HG02884 (cell line): ENCODE measurements around the gene PLCB2.

Source experiments
- ATAC-seq: cut with Tn5 transposase; IDR thresholded peaks from one replicate; pipeline ENCODE4 v1.9.1; 2021; ENCODE audit warnings: mild to moderate bottlenecking, moderate library complexity; ENCODE audit not compliant: unreplicated experiment

Gene PLCB2

DNA sequence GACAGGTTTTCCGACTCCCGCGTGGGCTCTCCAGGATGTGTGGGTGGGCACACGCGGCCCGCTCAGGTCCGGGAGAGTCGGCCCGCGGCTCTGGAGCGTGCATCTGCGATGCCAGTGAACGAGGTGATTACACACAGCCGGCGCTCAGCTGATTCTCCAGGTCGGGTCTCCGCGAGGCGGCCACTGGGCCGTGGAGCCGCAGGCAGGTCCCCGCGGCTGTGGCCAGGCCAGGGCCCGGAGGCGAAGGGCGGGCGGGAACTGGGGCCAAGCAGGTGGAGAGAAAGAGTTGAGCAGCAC lies 55.6 kb downstream of the PLCB2 start:
- no peak for ATAC-seq

DNA sequence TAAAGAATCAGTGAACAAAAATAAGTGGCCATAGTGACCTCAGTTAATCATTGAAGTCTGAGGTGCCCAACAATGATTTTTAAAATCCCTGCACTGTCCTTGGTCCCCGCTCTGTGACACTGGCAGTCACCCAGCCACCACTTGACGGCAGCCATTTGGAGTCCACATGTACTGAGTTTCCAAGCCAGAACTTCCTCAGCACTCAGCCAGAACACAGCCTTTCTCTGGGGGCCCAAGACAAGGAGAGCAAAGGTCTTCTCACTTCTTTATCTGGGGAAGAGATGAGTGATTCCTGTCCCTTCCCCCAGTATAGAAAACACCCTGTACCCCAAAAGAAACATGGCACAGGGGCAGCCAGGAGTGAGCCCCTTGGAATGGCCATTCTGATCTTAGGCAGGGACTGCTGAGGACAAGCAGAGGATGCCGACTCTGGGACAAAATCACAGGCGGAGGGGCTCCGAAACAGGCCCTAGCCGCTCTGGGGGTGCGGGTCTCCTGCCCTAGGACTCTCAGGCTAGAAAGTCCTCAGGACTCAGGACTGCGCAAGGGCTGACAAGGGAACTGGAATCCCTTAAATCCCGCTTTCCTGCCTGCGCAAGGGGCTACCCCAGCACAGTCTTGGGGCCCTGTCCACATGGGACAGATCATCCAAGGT lies 56.1 kb downstream of the PLCB2 start:
- no peak for ATAC-seq

DNA sequence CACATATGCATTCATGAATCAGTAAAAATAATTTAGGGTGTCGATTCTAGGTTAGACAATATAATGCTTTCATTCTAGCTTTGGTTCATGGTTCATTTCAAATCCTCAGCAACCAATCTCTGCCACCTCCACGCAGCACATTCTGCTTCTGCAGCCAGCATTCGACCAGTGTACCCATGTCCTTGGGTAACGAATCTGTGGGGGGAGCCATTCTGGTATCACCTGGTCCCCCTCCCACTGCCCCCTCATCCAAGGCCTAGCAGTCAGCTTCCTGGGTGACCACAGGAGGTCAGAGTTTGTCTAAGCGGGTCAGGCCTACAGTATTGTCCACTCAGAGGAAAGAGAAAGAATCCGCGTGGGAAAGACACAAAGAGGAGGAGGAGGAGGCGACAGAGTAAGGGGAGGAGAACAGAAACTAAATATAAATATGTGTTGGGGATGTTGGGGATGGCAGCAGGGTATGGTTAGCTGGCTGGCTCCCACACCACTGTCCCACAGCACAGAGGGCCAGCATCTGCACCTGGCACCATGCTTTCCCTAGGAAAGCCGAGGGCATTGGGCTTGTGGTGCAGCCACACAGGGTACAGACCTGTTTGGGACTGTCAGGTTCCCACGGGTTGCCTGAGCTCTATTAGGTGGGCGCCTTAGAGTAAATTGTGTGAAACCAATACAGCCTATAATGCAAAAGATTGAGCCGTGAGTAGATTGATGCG lies 56.8 kb downstream of the PLCB2 start:
- no peak for ATAC-seq

DNA sequence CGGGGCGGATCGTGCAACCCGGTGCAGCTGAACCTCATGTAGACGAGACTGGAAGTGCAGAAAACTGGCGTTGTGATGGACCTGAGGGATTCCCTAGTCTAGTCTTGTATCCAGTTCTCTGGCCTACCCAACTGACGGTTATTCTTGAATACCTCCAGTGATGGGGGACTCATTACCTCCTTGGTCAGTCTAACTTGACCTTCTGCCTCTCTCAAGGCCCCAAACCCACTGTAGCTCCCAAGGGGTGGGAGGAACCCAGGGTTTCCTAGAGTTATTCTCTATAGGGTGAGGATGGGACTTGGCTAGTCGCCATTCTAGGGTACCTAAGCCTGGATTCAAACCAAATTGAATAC lies 57.5 kb downstream of the PLCB2 start:
- no peak for ATAC-seq

DNA sequence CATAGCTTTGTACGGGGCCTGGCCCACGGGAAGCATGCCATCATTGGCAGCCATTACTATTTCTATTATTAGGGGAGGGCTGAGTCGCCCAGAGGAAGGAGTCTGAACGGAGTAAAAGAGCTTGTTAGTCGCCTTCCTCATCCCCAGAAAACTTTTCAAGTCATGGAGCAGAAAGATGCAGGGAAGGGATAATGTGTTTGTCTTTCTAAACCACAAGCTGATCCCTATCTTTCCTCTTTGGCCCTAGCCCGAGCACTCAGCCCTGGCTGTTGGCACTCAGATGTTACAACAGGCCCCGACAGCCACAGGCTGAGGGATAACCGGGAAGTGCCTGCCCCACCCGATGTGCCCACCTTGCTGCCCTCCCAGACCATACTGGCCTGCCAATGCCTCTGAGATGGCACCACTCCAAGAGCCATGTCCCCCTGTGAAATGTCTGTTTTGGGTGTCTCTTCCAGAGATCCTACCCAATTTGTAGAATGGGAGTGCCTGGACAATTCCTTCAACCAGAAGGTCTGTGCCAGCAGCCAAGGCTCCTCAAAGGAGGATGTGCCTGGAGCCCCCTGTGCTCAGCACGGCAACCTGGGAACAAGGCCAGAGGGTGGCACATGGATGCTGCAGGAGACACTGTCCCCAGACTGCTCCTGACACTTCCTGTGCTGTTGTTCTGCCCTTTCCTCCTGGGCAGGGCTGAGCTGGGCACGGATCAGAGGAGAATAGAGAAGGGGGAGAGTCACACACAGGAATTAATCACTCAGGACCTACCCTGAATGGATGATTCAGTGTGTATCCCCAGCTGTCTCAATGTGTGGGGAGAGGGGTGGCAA lies 58.0 kb downstream of the PLCB2 start:
- ATAC-seq = no peak

DNA sequence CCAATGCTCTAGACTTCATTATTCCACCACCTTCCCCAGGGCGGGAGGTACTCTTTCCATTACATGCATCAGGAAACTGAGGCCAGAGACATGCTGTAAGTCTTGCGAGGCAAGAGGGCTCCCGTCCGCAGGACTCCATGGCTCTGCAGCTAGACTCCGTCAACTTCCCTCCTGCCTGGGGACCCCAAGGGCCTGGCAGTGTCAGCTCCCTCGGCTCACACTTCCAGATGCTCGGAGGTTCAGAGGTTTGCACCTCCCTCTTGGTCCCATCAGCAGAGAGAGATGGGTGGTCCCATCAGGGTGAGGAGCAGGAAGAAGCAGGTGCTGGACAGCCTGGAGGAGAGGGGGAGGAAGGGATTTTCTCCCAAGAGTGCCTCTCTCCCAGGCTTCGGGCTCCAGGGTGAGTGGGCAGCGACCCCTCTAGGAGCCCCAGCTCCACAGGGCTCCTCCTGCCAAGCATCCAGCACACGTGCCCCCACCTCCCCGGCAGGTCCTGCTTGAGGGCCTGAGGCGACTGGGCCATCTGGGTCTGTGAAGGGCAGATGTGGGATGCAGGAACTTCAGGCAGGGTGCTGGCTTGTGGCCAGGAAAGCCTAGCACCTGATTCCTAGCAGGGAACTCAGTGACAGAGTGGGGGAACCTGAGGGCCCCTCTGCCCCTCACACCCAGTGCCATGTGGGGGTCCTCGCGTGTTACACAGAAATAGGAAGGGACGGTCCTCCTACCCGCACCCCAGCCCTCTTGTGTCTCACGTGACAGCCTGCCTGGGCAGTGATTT lies 59.5 kb downstream of the PLCB2 start:
- ATAC-seq = no peak

DNA sequence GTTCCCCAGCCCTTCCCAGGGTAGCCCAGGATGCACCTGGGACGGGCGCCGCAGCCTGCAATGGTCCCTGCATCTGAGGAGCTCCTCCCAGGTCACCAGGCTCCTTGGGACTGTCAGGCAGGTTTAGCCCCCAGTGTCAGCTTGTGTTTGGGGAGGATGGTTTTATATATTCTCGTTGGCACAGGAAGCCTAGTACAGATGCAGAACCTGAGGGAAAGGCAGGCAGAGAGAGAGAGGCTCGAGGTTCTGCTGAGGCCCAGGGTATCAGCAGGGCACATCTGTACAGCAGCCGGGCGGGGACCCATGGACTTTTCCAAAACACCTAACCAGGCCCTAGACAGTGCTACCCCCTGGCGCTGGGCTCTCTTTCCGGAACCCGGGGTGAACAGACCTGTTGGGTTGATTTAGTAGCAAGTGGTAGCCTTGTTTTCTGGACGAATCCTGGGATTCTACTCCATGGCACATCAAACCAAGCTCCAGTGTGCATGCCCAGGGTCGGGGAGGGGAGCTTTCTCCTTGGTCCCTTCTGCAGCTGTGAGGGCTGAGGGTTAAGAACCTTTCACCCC lies 60.2 kb downstream of the PLCB2 start:
- ATAC-seq = no peak

DNA sequence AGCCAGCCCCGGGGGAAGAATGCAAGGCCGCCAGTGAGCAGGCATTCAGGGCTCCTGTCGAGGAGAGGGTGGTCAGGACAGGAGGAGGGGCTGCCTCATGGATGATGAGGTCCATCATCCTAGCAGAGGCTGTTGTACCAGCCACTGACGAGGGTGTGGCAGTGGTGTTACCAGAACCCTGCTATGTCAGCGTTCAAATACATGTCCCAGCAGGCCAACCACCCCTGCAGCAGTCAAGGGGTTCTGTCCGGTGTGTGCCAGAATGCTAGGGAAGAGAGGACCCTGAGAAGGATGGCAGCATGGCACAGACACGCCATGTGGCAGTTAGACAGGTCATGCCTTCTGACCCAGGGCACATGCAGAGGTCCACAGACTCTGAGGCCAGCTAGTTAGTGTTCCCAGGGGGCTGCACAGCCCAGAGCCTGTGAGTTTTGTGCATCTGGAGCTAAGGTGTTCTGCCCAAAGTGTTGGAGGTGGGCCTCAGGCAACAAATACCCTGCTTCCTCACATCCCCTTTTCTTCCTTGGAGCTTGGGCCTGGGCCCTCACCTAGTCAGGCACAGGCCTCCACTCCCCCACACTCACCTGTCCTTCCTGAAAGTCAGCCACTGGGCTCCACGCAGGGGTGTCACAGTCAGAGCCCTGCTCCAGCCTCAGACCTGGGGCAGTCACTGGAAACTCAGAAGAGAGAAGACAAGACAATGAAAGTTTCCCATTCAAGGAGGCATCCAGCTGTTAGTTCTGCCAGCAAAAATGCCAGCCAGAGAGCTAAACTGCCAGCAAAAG lies 61.0 kb downstream of the PLCB2 start:
- ATAC-seq = no peak

DNA sequence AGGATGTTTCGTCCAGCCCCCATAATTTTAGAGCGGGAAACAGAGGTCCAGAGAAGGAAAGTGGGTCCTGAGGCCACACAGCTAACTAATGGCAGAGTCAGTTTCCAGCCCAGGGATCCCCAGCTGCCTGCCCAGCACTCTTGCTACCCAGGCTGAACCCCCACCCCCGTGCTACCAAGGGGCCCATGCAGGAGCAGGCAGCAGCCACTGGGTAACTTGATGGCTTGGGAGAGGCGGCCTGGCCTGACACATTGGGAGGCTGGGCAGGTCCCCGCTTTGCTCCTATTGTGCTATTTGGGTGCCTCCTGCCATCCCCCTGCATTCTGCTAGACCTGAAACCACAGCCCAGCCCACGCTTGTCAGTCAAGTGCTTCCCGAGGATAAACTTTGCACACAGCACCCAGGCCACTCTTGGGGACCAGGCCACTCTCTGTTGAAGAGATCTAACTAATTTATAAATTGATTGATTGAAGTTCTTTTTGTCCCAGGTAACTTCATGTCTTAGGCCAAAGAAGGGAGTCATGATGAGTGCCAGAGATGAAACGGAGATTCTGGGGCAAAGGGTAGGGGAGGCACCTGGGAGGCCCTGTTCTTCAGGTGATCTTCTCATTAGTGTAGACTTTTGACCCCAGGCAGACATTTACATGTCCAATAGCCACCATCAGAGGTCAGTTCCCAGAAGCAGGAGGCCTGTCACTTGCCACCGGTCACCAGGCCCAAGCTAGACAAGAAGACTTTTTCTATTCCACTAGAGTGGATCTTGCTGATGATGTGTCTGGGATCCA lies 61.9 kb downstream of the PLCB2 start:
- ATAC-seq = no peak

DNA sequence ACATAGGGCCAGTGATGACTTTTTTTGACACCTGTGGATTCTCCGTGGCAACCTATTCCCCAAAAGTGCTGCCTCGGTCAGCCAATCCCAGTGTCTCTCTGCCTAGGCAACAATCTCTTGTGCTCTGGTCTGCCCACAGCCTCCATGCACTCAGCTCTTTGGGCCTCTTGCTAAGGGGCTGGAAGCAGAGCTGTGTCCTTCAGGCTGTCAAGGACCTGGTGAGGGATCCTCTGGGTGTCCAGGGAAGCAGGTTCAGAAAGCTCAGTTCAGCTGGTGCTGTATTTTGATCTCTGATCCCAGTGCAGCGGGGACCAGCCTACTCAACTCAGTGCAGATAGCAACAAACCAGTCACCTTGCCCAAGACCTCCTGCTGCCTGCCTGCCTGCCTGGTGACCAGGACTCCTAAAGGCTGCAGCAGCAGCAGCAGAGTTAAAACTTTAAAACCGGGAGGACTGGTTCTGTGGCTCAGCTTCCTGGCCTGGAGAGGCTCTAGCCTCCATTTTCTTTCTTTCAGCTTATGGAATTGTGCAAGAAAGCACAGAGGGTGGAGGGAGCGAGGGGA lies 62.7 kb downstream of the PLCB2 start:
- ATAC-seq = no peak

DNA sequence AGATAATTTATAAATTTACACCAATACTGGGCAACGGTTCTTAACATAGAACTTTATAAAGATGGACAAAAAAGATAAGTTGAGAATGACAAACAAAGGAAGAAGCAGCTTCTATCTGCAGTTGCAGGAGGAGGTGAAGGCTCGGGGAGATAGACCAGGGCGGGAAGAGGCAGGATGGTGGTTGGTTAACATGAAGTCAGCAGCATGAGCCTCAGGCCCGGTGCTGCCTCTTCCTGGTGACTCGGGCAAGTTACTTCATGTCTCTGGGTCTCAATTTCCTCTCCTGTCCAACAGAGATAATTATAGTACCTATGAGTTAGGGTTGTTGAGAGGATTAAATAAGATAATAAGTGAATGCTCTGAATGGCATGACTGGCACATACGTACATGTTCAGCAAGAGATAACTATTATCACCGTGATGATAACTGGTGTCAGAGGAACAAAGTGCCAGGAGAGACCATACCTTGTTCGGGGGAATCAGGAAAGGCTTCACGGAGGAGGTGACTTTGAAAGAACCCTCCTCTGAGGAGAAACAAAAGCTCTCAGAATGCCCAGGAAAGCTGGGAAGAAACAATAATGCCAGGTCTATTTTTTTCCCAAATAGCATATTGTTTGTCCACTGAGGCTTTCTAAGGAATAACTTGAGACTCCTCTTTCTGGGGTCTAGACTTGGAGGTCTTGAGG lies 64.5 kb downstream of the PLCB2 start:
- ATAC-seq = no peak

DNA sequence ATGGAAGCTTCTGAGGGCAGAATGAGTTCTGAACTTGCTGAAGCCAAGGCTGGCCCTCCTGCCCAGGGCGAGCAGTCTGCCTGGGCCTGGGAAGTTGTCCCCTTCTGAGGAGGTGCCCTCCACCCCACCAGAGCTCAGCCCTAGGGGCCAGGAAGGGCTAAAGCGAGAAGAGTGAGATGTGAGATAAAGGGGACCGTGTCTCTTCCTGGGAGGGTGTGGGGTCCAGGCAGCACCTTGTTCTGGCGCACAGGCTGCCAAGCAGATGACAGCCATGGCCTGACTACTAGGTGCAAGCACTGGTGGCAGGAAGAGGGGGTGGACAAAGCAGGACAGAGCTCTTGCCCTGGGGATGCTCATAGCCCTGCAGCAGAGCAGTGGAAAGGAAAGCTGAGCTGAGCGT lies 65.1 kb downstream of the PLCB2 start:
- no peak for ATAC-seq

DNA sequence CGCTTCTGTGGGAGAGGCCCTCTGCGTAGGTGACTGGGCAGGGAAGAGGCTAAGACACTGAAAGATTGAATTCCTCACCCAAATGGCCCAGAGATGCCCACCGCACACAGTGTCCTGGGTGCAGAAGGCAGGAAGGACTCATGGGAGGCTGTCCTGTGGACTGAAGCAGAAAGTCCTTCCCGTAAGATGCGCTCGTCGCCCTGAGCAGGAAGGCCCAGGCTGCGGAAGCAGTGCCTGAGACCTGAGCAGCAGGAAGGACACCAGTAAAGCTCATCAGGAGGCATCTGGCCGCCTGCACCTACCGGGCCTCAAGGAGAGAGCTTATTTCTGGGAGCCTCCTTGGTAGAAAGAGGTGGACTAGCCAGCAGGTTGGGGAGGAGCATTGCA lies 65.5 kb downstream of the PLCB2 start:
- ATAC-seq = no peak

DNA sequence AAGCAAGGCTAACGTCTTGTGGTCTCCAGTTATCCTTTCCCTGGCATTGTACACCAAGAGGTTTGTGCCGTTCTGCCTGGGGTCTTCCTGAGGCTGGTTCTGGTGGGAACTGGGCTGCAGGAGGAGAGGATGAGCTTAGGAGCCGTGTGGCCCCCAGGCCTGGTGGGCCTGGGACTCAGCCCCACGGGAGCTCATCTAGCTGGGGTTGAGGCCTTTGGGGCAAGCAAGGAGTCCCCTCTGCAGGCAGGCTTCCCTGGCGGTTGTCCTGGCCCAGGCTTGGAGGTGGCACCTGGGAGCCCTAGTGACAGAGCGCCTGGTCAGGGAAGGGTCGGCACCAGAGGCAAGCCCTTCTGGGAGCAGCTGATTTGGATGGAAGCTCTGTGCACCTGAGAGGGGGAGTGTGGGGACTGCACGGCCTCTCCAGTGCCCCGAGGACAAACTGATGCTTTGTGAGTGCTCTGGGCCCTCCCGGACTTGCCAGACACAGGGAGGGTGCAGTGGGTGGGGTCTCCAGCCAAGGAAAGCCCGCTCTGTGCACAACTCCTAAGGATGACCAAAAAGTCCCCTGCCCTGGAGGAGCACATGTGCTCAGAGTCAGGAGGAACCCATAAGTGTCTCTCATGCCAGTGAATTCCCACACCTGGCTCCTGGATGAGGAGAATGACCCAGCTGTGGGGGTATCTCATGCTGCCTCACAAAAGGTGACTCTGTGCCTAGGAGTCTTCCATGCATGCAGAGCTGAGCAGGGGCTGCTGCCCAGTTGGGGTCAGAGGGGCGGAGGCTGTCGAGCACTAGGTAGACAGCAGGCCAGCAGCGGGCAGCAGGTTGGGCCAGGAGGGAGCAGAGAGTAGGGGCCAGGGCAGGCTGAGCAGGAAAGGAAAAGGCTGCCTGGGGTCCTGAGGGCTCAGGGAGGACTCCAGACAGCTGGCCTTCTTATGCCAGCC lies 66.2 kb downstream of the PLCB2 start:
- no peak for ATAC-seq

DNA sequence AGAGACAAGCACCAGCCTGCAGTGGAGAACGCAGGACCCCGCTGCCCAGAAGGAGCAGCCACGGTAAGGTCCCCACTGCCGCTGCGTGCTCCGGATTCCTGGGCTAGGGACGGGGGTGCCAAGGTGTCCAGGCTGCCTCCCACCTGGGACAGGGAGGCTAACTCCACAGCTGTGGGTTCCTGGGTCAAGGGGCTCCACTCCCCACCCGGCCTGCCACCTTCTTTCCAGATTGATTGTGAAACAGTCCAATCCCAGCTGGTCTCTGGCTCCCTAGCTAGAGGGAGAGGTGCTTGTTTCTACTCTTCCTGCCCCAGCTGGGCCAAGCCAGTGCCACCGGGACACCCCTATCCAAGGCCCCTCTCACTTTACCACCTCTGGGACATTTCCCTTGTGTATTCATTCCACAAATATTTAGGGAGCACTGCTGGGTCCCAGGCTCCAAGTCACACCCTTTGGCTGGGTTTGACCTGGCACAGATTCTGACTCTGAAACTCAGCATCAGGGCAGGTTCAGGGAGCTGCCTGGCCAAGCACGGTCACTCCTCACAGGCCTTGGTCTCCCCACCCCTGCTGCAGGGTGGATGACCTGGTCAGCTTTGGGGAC lies 67.0 kb downstream of the PLCB2 start:
- no peak for ATAC-seq

DNA sequence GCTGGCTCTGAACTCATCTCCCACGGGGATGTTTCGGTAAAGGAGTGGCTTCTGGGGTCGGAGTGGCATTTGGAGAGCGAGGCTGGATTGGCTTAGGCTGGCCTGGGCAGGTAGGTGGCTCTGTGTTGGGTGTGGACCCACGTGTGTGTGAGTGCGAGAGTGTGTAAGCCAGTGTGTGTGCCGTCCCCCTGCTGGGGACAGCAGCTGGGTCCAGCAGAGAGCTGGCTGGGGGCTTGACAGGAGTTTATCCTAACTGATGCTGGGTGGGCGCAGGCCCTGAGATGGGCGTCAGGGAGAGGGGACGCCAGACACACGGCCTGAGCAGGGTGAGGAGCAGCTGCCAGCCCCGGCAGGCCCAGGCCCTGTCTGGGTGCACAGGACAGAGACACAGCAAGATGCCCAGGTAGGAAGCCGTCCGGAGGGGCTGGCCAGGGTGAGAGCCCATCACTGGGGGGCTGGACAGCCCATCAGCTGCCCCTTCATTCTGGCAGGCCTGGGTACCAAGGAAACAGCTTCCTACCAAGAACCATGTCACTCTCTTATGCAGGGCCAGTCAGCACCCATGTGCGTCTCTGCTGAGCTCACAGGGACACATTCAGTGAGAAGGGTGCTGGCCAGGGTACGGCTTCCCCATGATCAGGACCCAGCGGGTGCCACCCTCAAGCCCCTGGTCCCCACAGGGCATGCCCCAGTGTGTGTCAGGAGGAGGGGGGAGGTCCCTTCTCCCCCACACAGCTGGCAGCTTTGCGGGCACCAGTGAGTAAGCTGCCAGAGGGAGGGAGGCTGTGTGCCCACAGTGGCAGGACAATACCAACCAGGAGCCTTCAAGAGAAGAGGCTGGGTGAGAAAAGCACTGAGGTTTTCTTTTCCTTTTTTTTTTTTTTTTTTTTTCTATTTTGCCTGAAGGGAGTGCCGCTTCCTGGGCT lies 67.8 kb downstream of the PLCB2 start:
- no peak for ATAC-seq
